Gastrocnemius medialis (tissue), 4 donors: ENCODE results near the gene CHRNA3.

ENCODE experiments used
- CTCF ChIP-seq, 5 experiments: fragments of 450-650 bp in 3 of 5; fragments of 200-600 bp in 2 of 5; sonication (generic) in 2 of 5; IDR thresholded peaks in 4 of 5; conservative IDR thresholded peaks in 1 of 5; 1 replicate in 4 of 5; 2 replicates in 1 of 5; pipeline ENCODE4 v1.5.1; 2016 to 2019; ENCODE audit warnings: antibody characterized with exemption in 5 of 5, mild to moderate bottlenecking in 3 of 5, moderate library complexity in 3 of 5
- POLR2A ChIP-seq, 2 donors: fragments of 450-650 bp; IDR thresholded peaks; one replicate each; pipeline ENCODE4 v1.6.1; 2017; ENCODE audit warnings: antibody characterized with exemption in 2 of 2, mild to moderate bottlenecking in 2 of 2, moderate library complexity in 2 of 2

DNA sequence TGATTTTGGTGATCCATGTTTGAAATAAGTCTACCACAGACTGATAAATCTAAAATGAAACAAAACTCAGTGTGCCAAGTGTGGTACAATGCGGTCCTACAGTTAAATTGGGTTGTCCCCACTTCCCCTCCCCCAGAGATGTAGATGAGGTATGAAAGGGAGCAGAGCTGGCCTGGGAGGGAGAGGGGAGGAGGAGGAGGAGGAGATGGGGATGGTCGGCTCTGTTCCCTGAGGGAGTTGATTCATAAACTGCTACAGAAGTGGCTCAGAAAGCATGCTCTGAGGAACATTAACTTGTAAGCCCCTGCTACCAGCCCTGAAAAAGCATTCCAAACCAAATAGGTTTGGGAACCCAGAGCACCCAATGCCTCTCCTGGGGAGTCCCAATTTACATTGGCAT lies 48.2 kb upstream of the CHRNA3 start:
- TF ChIP-seq CTCF (IDR thresholded peaks at IDR 0.05 in 4 of 5, conservative IDR thresholded peaks at IDR 0.05 in 1 of 5) (no peak), POLR2A (IDR thresholded peaks at IDR 0.05) (no peak)
